GM19238 (cell line): ENCODE measurements around the gene GH1.
A peak's percentile ranks its signal among the peaks of the same experiment; 100 is the strongest.
"Not testable (repeated sequence)": the region's sequence is repeated elsewhere in the genome, so short reads cannot be mapped to it uniquely, and the experiment has no call there.

Experiments
- DNase-seq: peaks from one replicate; pipeline ENCODE4 v3.0.0; 2011; ENCODE audit warnings: low spot score; ENCODE audit not compliant: insufficient read length

Gene GH1

DNA sequence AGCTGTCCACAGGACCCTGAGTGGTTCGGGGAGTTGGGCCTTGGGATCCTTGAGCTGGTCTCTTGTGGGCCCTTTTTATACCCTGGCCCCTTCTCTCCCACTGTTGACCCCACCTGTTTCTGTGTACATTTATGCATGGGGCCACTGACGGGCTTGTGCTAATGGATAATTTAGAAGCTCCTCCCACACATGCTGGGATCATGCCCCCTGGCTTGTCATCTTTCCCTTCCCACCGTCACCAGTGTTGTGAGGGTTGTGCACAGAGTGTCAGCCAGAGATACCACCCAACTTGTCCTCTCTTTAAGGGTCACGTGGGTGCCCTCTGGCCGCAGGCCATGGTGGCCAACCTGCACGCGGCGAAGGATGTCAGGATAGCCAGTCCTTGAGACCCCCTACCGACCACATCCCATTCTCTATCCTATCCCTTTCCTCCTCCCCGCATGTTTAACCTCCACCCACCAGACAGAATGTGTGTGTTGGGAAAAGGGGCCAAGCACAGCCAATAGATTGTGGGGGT is at the start of gene GH1:
GH1 (minus strand) TSS at position 51 of the 517 bp plus-strand sequence. CDS start 63 bp downstream, outside the sequence.
- not testable (repeated sequence) for DNase-seq

DNA sequence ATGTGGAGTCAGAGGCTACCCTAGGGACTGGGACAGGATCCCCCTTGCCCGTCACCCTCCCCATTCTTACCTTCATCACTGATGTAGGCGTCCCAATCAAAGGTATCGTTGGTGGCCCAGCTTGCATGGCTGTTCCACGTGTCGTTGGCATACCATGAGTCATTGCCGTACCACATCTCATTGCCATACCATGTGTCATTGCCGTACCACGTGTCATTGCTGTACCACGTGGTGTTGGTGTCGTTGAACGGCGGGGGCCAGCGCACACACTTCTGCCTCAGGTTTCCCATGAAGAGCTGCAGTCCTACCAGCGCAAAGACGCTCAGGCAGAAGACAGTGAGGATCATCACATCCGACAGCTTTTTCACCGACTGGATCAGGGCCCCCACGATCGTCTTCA is 49.3 kb upstream of the GH1 start:
- no peak for DNase-seq

DNA sequence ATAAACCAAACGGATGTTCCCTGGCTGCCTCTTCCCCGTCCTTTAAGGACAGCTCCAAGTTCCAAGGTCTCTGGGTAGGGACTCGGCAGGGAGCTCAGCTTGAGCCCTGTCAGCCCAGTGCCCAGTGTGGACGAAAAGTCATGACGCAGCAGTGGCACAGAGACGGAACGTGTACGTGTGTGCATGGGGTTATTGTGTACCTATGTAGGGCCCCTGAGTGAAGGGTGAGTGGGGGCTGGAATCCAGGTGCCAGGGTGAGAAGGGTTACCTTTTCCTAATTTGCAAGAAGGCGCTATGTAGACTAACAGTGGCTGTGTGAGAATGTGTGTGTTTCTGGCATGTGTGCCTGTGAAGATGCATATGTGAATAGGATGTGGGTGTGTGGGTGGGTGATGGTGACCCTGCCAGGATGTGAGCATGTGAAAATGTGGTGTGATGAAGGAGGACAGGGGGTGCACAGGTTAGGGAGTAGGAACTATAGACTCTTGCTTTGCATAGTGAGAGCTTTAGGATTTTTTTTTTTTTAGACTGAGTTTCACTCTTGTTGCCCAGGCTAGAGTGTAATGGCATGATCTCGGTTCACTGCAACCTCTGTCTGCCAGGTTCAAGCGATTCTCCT is 48.1 kb upstream of the GH1 start:
- DNase-seq = peak; percentile 49

DNA sequence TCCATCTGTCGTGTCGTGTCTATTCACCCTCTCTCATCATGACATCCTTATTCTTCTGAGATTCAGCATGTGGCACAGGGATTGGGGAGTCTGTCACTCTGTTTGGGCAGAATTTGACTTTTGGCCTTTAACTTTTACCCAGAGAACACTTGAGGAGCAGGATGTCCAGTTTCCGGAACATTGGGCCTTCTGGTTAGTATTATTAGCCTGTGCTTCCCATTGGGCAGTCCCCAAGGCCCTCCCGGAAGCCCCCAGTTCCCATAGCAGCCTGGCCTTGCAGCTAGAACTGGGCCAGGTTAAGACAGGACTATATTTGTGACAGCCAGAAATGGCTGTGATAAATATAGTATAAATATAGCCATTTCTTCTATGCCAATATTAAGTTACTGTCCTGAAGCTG is 44.5 kb upstream of the GH1 start:
- DNase-seq = no peak

DNA sequence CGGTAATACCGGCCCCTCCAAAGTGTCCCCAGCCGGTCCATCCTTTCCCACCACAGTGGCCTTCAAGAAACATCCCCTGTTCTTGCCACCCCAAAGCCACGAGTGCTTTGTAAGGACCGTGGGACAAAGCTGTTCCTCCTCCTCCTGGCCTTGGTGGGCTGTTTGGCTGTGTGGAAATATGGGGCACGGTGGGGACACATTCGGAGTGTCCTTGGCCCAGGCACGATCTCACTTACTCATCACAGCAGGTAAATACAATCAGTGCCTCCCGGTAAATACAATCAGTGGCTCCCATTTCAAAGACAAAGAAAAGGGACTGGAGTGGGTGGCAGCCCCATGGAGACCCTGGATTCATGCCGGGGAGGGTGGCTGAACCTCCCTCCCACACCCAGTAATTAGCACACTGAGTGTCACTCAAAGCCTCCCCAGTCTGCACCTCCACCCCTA is 43.7 kb upstream of the GH1 start:
- DNase-seq = no peak

DNA sequence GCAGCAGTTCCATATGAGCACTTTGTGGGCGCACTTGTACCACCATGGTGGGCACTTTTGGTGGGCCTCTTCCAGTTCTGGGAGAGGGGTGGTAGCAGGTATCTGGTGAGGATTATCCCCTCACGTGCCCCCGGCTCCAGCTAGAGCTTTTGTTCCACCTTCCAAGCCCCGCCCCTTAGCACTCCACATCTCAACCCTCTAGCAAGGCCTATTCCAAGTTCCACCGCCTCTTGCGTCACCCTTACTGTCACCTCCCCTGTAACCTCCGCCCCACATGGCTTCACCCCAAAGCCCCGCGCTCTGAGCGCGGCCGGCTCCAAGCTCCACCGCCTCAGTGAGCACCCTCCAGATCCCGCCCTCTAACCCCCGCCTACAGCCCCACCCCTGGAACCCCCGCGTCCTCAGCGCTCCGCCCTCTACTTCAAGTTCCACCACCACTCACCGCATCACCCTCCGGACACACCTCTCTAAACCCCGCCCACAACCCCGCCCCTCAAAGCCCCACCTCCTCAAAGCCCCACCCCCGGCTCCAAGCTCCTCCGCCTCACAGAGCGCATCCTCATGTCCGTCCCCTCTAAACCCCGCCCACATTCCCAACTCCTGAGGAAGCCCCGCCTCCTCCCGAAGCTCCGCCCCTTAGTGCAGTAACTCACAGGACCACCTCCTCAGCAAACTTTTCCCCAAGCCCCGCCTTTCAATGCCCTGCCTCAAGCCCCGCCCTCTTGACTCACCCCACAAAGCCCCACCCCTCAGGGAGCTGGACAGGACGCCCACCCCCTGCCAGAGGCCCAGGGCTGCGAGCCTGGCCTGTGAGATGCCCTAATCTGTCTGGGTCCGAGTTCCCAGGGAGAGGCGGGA is 42.9 kb upstream of the GH1 start:
- no peak for DNase-seq

DNA sequence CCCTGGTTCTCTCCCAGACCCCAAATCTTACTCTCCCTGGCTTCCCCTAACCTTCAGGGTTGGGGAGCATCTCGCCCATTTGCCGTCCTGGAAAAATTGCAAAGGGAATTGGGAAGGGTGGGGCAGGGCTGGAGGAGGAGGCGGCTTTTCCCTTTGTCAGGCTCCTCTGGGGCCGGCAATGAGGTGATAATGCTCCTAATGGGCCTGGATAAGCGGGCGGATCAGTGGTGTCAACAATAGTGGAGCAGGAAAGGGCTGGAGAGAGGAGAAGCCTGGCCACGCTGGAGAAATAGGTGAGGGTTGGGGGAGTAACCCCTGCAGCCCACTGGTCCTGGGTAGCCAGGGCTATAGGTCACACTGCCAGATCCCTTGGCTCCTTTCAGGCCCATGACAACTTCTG is 41.8 kb upstream of the GH1 start:
- DNase-seq = no peak

DNA sequence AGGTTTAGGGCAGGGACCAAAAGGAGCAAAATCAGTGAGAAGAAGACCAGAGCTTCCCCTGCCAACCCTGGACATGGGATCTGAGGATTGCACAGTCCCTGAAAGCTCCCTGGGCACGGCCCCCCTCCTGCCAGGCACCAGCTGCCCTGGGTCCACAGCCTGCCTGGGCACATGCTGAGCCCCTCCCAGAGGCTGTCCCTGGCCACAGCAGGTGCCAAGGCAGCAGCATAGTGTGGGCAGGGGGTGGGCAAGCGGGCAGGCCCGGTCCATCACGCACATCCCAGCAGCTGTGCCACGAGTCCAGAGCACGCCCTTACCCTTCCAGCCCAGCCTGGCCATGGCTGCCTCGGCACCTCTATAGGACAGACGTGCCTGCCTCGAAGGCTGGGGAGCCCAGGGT is 41.4 kb upstream of the GH1 start:
- no peak for DNase-seq

DNA sequence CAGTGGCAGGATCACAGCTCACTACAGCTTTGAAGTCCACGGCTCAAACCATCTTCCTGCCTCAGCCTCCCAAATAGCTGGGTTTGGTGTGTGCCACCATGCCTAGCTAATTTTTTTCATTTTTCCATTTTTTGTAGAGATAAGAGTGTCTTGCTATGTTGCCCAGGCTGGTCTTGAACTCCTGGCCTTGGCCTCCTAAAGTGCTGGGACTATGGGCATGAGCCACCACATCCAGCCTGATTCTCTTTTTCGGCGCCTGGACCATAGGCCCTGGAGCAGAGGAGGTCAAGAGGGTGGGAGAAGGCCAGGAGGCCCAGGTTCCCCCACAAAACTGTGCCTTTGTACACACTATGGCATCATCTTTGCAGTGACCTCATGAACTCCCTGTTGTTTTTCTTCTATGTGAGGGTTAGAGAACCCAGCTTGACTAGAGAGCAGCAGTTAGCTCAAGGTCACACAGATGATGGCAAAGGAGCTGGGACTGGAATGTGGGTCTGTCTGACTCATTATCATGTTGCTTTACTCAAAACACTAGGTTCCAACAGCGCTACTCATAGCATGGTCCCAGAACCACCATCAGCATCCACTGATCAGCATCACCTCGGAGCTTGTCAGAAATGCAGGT is 37.8 kb upstream of the GH1 start:
- no peak for DNase-seq

DNA sequence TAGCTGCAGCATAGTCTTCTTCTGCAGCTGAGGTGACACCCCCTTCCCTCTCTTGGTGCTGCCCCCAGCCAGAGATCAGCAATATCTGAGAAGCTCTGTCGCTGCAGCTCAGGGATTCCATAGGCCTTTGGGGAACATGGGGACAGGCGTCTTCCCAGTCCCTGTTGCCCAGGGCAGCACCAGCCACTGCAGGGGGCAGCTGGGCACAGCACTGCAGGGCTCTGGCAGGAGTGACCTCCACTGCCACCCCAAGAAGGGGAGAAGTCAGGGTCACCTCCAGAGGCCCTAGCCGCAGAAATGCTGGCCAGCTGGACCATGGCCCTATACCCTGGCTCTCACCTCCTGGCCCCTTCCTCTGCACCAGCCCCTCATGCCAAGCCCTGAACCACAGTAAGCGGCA is 37.2 kb upstream of the GH1 start:
- DNase-seq = no peak

DNA sequence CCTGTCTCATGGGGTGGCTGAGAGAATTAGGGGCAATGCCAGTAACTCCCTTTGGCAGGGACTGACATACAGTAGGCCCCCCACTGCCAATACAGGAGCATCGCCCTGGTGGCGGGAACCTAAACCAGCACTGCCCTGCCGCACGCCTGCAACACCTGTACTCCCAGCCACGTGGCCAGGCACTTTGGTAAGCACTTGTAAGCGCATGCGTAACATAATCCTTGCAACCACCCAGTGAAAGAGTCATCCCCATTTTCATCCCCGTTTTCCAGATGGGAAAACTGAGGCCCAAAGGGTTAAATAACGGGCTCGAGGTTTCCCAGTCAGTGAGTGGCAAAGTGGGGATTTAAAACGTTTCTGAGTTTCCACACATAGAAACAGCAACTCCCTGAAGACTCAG is 36.6 kb upstream of the GH1 start:
- no peak for DNase-seq

DNA sequence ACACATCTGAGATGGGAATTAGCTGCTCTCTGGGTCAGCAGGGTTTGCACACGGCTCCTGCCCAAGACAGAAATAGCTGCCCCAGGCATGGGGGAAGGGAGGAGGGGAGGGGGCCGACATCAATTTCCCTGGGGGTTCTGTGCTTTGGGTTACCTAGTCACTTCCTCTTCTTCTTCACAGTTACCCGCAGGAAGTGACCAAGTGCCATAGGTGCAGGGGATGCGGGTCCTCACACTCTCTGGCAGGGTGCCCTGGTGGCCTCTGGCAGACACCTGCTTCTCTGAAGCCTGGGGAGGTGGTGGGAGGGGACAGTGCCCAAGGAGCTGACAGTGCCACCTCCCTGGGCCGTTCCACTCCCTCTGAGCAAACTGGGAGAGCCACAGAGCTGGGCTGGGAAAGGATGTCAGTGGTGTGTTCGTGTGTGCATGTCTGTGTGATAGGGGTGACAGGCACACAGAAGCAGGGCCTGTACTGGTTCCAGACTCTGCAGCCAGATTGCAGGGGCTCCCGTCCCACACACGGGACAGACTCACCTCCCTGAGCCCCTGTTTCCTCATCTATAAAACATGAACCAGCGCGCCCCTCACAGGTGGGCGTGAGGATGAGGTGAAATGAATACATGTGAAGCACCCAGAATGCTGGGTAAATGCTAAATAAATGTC is 35.9 kb upstream of the GH1 start:
- DNase-seq = peak; percentile 66

DNA sequence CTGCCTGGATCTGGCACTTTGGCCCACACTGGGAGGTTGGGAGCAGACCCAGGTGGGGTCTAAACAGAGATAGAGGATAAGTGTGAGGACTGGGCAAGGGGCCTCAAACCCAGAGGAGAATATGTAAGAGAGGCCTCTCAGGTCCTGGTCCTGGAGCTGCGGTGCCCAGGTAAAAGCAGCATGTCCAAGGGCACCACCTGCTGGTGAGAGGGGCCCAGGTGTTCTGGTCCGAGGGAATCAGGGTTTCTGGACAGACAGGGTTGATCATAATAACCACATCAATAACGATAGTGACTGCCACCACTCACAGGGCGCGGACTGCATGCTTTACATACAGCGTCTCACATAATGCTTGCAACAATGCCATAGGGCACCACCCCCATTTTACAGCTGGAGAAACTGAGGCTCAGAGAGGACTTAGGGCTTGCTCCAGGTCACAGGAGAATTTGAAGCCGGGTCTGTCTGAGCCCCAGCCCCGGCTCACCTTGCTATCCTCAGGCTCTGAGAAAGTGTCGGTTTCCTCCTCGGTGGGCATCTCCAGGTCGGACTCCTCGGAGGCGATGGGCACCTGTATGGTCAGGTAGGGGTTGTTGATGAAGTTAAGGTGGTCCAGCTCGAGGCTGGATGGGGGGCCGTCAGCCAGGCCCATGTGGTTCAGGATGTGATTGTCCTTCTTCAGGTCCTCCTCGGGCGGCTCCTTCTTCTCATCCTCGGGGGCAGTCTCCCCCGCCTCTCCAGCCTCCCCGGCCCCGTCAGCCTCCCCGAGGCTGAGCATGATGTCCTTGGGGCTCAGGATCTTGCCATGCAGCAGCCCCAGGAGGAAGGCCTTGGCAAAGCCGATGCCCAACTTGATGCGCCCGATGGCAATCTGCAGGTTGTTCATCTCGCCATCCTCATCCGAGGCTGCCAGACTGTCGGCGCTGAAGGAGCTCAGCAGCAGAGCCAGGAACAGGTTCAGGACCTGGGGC is 32.6 kb upstream of the GH1 start:
- no peak for DNase-seq

DNA sequence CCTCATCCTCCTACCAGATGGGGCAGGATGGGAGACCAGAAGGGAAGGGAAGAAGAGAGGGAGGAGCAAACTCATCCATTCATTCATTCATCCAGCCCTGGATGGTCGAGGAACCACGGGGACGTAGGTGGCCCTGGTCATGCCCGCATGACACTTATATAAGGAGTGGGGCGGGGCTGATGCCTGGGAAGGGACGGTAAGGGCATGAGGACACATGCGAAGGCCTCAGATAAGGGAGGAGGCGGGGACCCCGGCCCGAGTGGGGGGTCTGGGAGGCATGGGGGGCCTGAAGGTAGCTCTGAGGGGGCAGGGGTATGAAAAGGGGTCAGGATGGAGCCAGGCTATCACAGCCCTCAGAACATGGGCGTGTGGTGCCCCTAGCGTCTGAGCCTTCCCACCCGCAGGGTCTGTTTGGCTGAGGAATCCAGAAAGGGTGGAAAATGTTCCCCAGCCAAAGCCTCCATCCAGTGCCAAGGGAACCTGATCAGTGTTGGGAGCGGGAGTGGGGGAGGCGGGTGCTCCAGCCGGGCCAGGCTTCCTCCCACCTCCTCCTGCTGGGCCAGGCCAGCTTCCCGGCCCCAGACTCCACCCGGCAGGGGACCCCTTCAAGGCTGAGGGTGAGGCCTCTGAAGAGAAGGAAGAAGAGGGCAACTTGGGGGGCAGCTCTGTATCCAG is 31.1 kb upstream of the GH1 start:
- DNase-seq = no peak

DNA sequence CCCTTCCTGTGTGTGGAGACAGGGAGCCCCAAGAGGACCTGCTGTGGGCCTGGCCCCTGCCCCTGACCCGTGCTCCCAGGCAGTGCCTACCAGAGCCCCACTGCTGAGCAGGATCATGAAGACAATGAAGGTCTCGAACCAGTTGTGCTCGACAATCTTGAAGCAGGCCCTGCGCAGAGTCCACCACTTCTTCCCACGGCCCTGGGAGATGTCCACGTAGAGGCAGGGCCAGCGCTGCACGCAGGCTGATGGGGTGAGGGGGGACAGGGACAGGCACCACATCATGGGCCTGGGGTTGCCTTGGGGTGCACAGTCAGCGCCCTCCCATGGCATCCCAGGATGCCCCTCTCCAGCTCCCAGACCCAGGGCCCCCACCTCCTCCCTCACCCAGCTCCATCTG is 29.9 kb upstream of the GH1 start:
- DNase-seq = no peak

DNA sequence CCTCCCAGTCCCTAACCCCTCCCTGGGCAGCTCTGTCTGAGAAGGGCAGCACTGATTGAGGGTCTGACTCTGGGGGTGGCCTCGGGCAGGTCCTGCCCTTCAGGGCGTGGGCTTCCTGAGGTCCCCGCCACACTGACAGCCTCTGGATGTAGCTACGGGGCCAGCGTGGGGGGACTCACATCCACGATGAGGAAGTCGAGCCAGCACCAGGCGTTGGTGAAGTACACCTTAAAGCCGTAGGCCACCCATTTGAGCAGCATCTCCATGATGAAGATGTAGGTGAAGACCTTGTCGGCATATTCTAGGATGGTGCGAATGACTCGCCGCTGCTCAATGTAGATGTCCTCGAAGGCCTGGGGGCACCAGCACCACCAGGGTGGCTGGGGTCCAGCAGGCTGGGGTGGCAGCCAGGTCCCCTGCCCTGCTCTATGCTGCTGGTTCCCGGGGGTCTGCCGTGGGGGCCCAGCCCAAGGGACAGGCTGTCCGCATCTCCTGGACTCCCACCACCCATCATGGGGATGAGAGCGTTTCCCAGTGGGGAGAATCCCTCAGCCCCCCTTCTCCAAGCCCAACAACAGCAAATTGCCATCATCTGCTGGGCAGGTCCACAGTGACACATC is 29.2 kb upstream of the GH1 start:
- no peak for DNase-seq

DNA sequence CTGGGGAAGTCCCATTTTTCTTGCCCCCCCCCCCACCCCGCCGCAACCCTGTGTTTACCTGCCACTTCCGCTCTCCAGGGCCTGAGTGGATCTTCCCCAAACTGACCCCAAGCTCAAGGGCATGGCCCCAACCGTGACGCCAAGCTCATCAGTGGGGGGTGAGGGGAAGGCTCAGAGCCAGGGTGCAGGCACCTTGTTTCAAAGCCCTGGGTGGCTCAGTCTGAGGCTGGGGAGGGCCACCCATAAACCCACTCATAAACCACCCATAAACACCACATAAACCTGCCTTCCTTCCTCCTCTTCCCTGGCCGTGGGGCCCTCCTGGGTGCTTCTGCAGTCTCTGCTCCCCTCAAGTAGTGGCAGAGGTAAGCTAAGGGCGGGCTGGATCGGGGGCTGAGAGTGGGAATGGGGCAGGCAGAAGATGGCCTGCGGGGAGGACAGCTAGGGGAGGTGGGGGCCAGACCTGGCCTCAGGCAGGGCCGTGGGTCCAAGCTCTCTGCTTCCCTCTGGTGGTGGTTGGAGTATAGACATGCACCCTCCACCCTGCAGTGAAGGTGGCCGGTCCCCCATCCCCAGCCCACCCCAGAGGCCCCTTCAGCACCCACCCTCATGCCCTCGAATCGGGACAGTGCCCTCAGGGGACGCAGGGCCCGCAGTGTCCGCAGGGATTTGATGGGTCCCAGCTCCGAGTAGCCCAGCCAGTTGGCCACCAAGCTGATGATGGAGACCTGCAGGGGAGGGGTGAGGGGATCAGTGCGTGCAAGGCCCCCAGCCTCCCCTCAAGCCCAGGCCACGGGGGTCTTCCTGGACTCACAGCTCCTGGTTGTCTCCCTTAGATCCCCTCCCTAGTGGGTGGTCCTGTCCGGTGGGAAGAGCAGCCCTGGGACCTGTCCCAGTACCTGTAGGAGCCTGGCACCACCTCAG is 28.1 kb upstream of the GH1 start:
- peak; percentile 95 for DNase-seq

DNA sequence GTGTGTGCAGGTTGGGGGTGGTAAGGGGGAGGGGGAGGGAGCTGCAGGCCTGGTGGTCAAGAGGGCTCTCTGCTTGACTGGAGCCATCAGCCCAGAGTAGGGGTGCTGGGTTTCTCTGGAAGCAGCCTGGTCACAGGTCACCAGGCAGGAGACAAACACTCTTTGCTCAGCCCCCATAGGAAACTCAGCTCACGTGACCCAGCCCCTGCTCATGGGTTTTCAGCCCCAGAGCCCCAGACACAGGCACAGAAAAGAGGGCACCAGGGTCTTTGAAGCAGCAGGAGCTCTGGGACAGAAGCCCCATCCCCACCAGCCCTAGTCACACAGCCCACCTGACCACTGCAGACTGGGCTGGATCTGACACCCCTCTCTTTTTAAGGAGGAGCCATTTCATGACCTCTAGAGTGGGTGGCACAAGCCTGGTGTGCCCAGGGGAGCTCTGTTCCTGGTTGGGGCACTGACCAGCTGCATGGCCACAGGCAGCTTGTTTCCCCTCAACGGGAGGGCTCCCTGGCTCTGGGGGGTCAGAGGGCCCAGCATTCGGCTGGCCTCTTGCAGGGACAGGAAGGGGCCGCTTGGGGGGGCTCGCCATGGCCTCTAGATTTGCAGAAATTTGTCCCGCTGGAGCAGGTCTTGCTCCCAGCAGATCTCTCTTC is 27.3 kb upstream of the GH1 start:
- peak; percentile 50 for DNase-seq
